ENCODE measurements around the gene LARP7.
"Not testable (repeated sequence)": the region's sequence is repeated elsewhere in the genome, so short reads cannot be mapped to it uniquely, and the experiment has no call there.

Gene LARP7

DNA sequence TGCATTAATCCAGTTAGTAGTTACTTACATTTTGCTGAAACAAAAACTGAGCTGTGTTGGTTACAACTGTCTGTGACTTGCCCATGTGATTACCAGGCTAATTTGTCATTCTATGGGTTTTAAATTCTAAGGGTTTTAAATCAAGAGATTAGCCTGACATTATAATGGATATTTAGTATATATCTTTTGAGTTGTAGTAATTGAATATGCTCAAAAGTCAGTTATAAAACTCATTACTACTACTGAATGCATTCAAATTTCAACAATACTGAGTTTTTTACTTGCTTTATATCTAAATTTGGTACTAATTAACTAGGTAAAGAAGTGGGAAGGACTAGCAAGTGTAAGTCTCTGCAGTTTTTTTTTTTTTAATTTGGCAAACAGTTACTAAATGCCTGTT lies 14.7 kb downstream of the LARP7 start:
- no peak overlapping the region for H3K4me3 ChIP-seq (replicated peaks in 1 of 2; ENCODE audit: low read depth in 2 of 2, low read length in 2 of 2)
- TF ChIP-seq, protein P1, sequence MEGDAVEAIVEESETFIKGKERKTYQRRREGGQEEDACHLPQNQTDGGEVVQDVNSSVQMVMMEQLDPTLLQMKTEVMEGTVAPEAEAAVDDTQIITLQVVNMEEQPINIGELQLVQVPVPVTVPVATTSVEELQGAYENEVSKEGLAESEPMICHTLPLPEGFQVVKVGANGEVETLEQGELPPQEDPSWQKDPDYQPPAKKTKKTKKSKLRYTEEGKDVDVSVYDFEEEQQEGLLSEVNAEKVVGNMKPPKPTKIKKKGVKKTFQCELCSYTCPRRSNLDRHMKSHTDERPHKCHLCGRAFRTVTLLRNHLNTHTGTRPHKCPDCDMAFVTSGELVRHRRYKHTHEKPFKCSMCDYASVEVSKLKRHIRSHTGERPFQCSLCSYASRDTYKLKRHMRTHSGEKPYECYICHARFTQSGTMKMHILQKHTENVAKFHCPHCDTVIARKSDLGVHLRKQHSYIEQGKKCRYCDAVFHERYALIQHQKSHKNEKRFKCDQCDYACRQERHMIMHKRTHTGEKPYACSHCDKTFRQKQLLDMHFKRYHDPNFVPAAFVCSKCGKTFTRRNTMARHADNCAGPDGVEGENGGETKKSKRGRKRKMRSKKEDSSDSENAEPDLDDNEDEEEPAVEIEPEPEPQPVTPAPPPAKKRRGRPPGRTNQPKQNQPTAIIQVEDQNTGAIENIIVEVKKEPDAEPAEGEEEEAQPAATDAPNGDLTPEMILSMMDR (IDR thresholded peaks at IDR 0.05; ENCODE audit: low read depth, low read length), result no peak
- DNase-seq (ENCODE audit: low read depth in 2 of 2), result no peak

DNA sequence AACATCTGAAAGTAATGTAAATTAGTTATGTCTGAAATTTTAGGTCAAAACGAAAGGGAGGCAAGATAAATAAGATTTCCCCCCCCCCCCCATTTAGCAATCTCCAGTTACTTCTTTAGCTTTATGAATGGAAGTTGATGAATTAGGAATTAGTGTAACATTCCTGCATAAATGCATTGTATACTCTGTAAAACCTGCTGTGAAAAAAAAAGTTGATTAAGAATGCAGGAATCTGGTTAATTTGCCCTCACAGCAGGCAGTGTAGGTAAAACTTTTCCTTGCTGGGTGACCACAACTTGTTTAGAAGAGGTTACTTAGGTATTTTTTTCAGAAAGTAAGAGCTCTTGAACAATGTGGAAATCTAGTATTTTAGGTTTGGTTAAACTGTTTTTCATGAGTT lies 15.3 kb downstream of the LARP7 start:
- no peak for DNase-seq (ENCODE audit: low read depth in 2 of 2)
- H3K4me3 ChIP-seq (replicated peaks in 1 of 2; ENCODE audit: low read depth in 2 of 2, low read length in 2 of 2), result no peak overlapping the region
- TF ChIP-seq, protein P1 (IDR thresholded peaks at IDR 0.05; ENCODE audit: low read depth, low read length), result no peak

DNA sequence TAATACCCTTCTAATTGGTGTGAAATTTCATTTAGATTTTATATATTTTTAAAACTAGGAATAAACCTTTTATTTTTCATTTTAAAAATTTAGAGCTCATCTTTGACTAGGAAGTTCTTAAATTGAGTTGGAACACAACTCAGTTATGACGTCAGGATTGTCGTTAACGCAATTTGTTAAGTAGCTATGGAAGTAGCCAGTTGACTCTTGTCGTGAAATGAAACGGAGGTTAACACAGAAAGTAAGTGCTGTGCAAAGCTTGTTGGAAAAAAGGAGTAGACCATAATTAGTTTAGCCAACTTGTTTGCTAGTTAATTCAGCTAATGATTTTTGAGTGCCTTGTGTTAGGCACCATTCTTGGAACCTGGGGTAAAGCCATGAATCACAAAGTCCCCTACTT lies 18.3 kb downstream of the LARP7 start:
- no peak overlapping the region for H3K4me3 ChIP-seq (replicated peaks in 1 of 2; ENCODE audit: low read depth in 2 of 2, low read length in 2 of 2)
- no peak for DNase-seq (ENCODE audit: low read depth in 2 of 2)
- TF ChIP-seq, protein P1 (IDR thresholded peaks at IDR 0.05; ENCODE audit: low read depth, low read length), result no peak

GRCh38 chr4:112656115-112656514 lies 19.2 kb downstream of the LARP7 start:
- H3K4me3 ChIP-seq (replicated peaks in 1 of 2; ENCODE audit: low read depth in 2 of 2, low read length in 2 of 2); DNase-seq (ENCODE audit: low read depth in 2 of 2): not testable (repeated sequence)

GRCh38 chr4:112664611-112665010 lies 27.7 kb downstream of the LARP7 start:
- H3K4me3 ChIP-seq (replicated peaks in 1 of 2; ENCODE audit: low read depth in 2 of 2, low read length in 2 of 2), result no peak overlapping the region
- peak in 1 of 2 donors; percentile 6 for DNase-seq (ENCODE audit: low read depth in 2 of 2)
- TF ChIP-seq, protein P1 (IDR thresholded peaks at IDR 0.05; ENCODE audit: low read depth, low read length), result no peak

GRCh38 chr4:112668131-112668530 lies 31.2 kb downstream of the LARP7 start:
- H3K4me3 ChIP-seq (replicated peaks in 1 of 2; ENCODE audit: low read depth in 2 of 2, low read length in 2 of 2), result no peak overlapping the region
- TF ChIP-seq, protein P1 (IDR thresholded peaks at IDR 0.05; ENCODE audit: low read depth, low read length), result no peak

GRCh38 chr4:112673076-112673475 lies 36.1 kb downstream of the LARP7 start:
- TF ChIP-seq, protein P1 (IDR thresholded peaks at IDR 0.05; ENCODE audit: low read depth, low read length), result no peak
- H3K4me3 ChIP-seq (replicated peaks in 1 of 2; ENCODE audit: low read depth in 2 of 2, low read length in 2 of 2), result no peak overlapping the region
- no peak for DNase-seq (ENCODE audit: low read depth in 2 of 2)

More at GRCh38 chr4:112668131-112668530, 31.2 kb downstream of the LARP7 start:
- DNase-seq (ENCODE audit: low read depth in 2 of 2), result no peak
